ENCODE results near the gene MRM1.

DNA sequence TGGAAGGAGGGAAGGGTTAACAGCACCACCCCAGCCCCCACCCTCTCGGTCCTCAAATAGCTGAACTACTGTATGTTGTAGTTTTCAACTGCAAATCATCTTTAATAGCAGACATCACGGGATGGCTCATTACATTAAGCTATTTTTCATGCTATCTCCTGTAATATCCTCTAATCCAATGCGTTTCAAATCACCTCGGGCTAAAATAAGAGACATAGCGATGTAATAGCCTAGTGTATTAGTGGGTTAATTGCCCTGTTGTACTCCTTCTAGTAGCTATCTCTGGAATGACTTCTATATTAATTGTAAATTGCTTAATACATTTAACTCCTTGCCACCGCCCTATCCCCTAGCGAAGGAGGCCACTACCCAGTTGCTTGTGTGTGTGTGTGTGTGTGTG is 54.3 kb downstream of the MRM1 start:
- TF ChIP-seq CTCF (IDR thresholded peaks at IDR 0.05) (no peak), POLR2A (IDR thresholded peaks at IDR 0.05) (no peak), EP300 (IDR thresholded peaks at IDR 0.05) (no peak), POLR2AphosphoS5 (IDR thresholded peaks at IDR 0.05) (no peak)

All from suprapubic skin (tissue), 4 donors.